Keratinocyte (primary cell): Measurements from ENCODE around the gene FAM107B.

Experiments used
- CTCF ChIP-seq, 3 experiments: IDR thresholded peaks in 1 of 3; conservative IDR thresholded peaks in 1 of 3; optimal IDR thresholded peaks in 1 of 3; 2 replicates in 2 of 3; 3 replicates in 1 of 3; pipeline versions ENCODE3 to v1.5.1; 2011; ENCODE audit warnings: low read length in 3 of 3, mild to moderate bottlenecking in 3 of 3, moderate library complexity in 2 of 3, control low read depth in 1 of 3, inconsistent platforms in 1 of 3; ENCODE audit not compliant: insufficient read depth in 2 of 3; ENCODE audit errors: extremely low read depth in 1 of 3
- EZH2 ChIP-seq: IDR thresholded peaks from one replicate; pipeline ENCODE4 v1.6.1; 2012; ENCODE audit warnings: inconsistent platforms, mild to moderate bottlenecking, low read length, moderate library complexity

DNA sequence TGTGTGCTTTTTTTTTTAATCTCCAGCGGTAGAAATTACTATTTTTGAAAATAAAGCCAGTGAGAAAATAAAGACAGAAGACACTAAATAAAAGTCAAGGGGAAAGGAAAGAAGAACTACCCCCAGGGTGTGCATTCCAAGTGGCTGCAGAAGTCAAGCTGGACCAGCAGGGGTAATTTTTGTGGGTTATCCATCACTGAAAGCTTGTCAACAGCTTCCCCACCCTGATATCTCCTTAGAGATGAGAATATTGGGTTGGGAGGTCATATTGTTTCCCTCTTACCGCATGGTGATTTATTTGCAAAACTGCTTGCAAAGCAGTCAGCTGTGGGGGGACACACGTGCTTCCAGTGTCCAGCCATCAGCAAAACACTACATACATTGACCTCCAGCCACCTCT is 46.4 kb downstream of the FAM107B start:
- TF ChIP-seq CTCF (optimal IDR thresholded peaks at IDR 0.05 in 1 of 3, IDR thresholded peaks at IDR 0.05 in 1 of 3, conservative IDR thresholded peaks at IDR 0.05 in 1 of 3; ENCODE audit: extremely low read depth in 1 of 3, insufficient read depth in 2 of 3, low read length in 3 of 3) (no peak), EZH2 (no peak)
